Stimulated activated CD8-positive, alpha-beta memory T cell treated with anti-CD3 and anti-CD28 coated beads, Interleukin-7, amount 100 ng/mL, for 1 hour (primary cell): ENCODE measurements around the gene NEUROG2.
"Not testable (repeated sequence)": the region's sequence is repeated elsewhere in the genome, so short reads cannot be mapped to it uniquely, and the experiment has no call there.

Source experiments
- DNase-seq, 2 donors: peaks; one replicate each; pipeline ENCODE4 v3.0.0-alpha.2; 2020; ENCODE audit warnings: low read depth in 2 of 2

NEUROG2 gene

GRCh38 chr4:112516066-112516470, at the start of gene NEUROG2:
TSS of gene NEUROG2 (minus strand) at chr4:112516180. CDS start at chr4:112515475, 705 bp downstream.
- no peak for DNase-seq

GRCh38 chr4:112564706-112565270, 48.8 kb upstream of the NEUROG2 start:
- no peak for DNase-seq

GRCh38 chr4:112563431-112564200, 47.6 kb upstream of the NEUROG2 start:
- DNase-seq, result no peak

DNA sequence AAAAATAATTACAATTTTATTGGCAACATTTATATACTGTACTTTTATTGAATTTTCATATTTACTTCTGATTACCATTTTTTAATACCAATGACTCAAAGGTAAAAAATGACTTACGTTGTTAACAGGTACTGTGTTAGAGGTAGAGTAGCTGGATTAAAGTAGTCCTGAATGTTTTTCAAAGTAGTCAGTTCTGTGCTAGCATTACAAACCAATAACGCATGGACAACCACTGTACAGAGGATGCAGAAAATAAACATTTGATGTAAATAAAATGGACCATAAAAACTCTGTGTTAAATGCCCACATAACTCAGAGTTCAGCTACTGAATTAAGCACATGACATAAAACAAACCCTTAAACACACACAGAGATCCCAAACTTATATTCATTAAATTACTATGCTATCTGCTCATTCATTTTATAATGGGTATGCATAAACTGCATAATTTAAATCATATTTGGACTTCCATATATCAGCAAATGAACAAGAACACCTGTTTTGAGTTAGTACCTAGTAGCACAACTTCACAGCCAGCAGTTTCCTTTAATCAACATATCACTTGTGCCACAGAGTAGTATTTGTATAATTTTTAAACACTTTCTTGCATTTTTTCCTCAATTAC, 46.4 kb upstream of the NEUROG2 start:
- no peak for DNase-seq

- DNase-seq, result no peak
Measured at GRCh38 chr4:112560084-112560483, 44.1 kb upstream of the NEUROG2 start.

- no peak for DNase-seq
Measured at GRCh38 chr4:112559053-112559452, 43.1 kb upstream of the NEUROG2 start.

GRCh38 chr4:112557676-112558411, 41.9 kb upstream of the NEUROG2 start:
- no peak for DNase-seq

DNA sequence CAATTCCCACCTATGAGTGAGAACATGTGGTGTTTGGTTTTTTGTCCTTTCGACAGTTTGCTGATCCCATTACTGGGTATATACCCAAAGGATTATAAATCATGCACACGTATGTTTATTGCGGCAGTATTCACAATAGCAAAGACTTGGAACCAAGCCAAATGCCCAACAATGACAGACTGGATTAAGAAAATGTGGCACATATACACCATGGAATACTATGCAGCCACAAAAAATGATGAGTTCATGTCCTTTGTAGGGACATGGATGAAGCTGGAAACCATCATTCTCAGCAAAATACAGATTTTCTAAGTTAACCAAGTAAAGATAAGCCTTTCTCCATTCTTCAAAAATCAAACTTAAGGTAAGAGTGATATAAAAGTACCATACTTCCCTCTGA, 38.3 kb upstream of the NEUROG2 start:
- DNase-seq, result not testable (repeated sequence)

- DNase-seq, result no peak
Measured at GRCh38 chr4:112552668-112553067, 36.7 kb upstream of the NEUROG2 start.

DNA sequence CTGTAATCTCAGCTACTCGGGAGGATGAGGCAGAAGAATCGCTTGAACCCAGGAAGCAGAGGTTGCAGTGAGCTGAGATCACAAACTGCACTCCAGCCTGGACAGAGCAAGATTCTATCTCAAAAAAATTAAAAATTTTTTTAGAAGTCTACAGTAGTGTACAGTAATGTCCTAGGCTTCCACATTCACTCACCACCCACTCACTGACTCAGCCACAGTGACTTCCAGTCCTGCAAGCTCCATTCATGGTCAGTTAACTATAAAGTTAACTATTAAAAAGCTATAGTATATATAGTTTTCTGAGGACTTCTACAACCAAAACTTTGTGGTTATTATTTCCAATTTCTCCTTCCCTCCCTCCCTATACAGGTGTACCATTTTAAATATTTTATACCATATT, 34.7 kb upstream of the NEUROG2 start:
- DNase-seq, result no peak

DNA sequence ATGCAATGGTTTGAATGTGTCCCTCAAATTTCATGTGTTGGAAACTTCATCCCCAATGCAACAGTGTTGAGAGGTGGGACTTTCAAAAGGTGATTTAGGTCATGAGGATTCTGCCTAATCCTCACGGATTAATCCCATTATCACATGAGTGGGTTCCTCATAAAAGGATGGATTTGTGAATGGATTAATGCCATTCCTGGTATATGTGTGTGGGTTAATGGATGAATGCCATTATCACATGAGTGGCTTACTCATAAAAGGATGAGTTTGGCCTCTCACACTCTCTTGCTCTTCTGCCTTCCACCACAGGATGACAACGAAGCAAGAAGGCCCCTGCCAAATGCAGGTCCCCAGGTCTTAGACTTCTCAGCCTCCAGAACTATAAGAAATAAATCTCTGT, 30.5 kb upstream of the NEUROG2 start:
- DNase-seq, result no peak

DNA sequence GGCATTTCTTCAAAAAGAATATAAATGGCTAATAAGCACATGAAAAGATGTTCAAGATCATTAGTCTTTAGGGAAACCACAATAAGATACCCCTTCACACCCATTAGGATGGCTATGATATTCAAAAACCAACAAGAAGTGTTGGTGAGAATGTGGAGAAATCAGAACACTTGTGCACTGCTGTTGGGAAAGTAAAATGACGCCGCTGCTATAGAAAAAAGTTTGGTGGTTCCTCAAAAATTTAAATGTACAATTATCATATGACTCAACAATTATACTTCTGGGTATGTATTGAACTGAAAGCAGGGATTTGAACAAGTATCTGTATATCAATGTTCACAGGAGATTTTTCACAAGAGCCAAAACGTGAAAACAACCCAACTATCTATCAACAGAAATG, 29.4 kb upstream of the NEUROG2 start:
- no peak for DNase-seq

DNA sequence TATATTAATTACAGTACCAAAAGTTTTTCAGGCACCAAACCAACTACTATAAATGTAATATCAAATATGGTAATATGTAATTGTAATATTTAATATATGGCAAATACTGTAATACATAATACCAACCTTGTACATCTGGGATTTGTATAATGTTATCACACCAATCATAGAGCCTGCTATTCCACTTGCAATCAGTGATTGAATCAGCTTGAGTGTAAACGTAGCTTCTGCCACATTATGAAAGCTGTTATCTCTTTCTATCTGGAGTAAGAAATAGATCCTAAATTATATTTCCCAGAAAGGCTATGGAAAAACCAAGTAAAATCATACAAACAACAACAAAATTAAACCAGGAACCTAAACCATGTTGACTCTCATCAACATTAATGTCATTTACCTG, 24.7 kb upstream of the NEUROG2 start:
- DNase-seq, result no peak

GRCh38 chr4:112536123-112536522, 20.1 kb upstream of the NEUROG2 start:
- DNase-seq, result no peak

DNA sequence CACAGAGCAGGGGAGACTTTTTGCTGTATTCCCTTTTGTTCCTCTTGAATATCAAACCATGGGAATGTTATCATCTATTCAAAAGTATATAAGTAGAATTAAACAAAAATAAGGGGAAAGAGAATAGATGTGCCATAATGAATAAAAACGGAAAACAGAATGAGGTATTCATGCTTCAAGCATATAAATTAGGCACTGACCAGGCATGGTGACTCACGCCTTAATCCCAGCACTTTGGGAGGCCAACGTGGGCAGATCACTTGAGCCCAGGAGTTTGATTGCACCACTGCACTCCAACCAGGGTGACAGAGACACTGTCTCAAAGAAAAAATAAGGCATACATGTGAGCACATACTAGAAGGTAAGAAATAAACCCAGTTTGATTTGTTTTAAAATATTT, 16.3 kb upstream of the NEUROG2 start:
- no peak for DNase-seq

- DNase-seq, result no peak
Measured at GRCh38 chr4:112531146-112531545, 15.2 kb upstream of the NEUROG2 start.

- DNase-seq, result no peak
Measured at GRCh38 chr4:112526061-112526460, 10.1 kb upstream of the NEUROG2 start.

- DNase-seq, result peak; percentile 45 to 61
Measured at GRCh38 chr4:112523764-112524505, 8.0 kb upstream of the NEUROG2 start.

GRCh38 chr4:112523008-112523721, 7.2 kb upstream of the NEUROG2 start:
- DNase-seq, result no peak

- DNase-seq, result not testable (repeated sequence)
Measured at GRCh38 chr4:112522431-112522830, 6.5 kb upstream of the NEUROG2 start.
